ENCODE results near the gene TMEM208. TPM values are rescaled to one million over a fixed set of nuclear protein-coding genes. Genes with fewer than 3 reads are reported as not detected.

TMEM208 gene
- polyA plus RNA-seq, 3 donors = 45.4 to 130 (median 117) TPM

DNA sequence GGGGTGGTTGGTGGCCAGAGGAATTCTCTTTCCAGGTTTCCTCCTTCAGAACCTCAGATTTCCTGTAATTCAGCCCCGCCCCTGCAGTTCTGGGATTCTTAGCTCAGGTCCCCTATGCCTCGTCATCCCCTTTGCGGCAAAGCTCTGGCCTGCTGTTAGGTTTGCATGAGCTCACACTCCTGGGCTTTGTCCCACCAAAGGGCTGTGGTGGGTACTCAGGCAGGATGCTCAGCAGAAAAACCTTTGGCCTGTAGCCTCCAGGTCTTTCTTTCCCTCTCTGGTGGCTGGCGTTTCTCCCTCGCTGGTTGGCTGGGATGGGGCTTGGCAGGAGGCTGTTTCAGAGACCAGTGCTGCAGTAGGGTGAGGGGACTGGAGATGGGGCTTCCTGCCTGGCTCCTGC lies 42.8 kb downstream of the TMEM208 start:
- Mint-ChIP-seq H3K9me3 (peaks cover 0 to 2% (median 0%) of the 10 kb centered on the region in 7 donors), H3K27me3 (ENCODE audit: low read depth in 3 of 3) (peaks cover 2 to 15% (median 10%) of the 10 kb centered on the region in 3 donors), H3K27ac (no peak overlapping the region), H3K4me1 (peaks cover 3% of the 10 kb centered on the region), H3K4me3 (no peak overlapping the region), H3K36me3 (peaks cover 3 to 4% of the 10 kb centered on the region in 2 donors)
- H3K4me2 ChIP-seq (replicated peaks; ENCODE audit: extremely low read depth, low read length, poor library complexity, severe bottlenecking) = no peak overlapping the region
- intact Hi-C loops (cut with micrococcal nuclease) = no loop called here
- TF ChIP-seq, protein P1, sequence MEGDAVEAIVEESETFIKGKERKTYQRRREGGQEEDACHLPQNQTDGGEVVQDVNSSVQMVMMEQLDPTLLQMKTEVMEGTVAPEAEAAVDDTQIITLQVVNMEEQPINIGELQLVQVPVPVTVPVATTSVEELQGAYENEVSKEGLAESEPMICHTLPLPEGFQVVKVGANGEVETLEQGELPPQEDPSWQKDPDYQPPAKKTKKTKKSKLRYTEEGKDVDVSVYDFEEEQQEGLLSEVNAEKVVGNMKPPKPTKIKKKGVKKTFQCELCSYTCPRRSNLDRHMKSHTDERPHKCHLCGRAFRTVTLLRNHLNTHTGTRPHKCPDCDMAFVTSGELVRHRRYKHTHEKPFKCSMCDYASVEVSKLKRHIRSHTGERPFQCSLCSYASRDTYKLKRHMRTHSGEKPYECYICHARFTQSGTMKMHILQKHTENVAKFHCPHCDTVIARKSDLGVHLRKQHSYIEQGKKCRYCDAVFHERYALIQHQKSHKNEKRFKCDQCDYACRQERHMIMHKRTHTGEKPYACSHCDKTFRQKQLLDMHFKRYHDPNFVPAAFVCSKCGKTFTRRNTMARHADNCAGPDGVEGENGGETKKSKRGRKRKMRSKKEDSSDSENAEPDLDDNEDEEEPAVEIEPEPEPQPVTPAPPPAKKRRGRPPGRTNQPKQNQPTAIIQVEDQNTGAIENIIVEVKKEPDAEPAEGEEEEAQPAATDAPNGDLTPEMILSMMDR (IDR thresholded peaks at IDR 0.05) = no peak
- no peak overlapping the region for H3K4me3 ChIP-seq (replicated peaks in 1 of 3; ENCODE audit: low read depth in 2 of 3, low read length in 3 of 3)
- no peak overlapping the region for H2AFZ ChIP-seq (ENCODE audit: insufficient read depth, low read depth, low read length, poor library complexity, severe bottlenecking)
- no peaks in the 10 kb centered on the region for H3K4me1 ChIP-seq (ENCODE audit: control insufficient read depth in 1 of 2, insufficient read depth in 2 of 2, low read length in 2 of 2)
- H3K36me3 ChIP-seq (replicated peaks in 1 of 2; ENCODE audit: control insufficient read depth in 1 of 2, insufficient read depth in 2 of 2, low read length in 2 of 2) = no peaks in the 10 kb centered on the region
- H3K9me3 ChIP-seq (replicated peaks in 1 of 2; ENCODE audit: control insufficient read depth in 1 of 2, insufficient read depth in 1 of 2, low read length in 2 of 2) = no peaks in the 10 kb centered on the region
- WGBS (ENCODE audit: insufficient coverage) = 80% methylated on average over 1 of the region's 5 CpGs
- no peak overlapping the region for H3K9ac ChIP-seq (ENCODE audit: insufficient read depth, low read length, poor library complexity, severe bottlenecking)
- no peak overlapping the region for H3K27ac ChIP-seq (ENCODE audit: low read depth in 1 of 2, low read length in 2 of 2)
- H4K20me1 ChIP-seq (ENCODE audit: insufficient read depth, low read length) = no peaks in the 10 kb centered on the region
- DNase-seq = no peak
- no peaks in the 10 kb centered on the region for H3K79me2 ChIP-seq (ENCODE audit: insufficient read depth, low read length)
- H3K27me3 ChIP-seq (ENCODE audit: control insufficient read depth in 2 of 2, insufficient read depth in 2 of 2, low read length in 2 of 2) = no peaks in the 10 kb centered on the region

DNA sequence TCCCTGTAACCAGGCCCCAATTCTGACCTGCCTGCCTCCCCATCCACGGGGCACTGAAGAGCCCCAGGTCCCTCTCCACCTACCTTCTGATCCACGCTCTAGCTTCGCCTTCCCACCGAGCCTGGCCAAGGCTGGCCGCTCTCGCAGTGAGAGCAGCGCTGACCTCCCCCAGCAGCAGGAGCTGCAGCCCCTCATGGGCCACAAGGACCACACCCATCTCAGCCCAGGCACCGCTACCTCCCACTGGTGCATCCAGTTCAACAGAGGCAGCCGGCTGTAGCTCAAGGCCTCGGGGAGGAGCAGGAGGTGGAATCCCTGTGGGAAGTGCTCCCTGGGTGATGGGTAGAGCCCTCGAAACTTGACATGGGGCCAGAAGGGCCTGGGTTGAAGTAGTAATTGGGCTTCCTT lies 44.0 kb downstream of the TMEM208 start:
- H3K27ac Mint-ChIP-seq = no peak overlapping the region

More for the DNA sequence above, 44.0 kb downstream of the TMEM208 start:
- Mint-ChIP-seq H3K9me3 (no peaks in the 10 kb centered on the region), H3K4me1 (peaks cover under 1% of the 10 kb centered on the region), H3K27me3 (ENCODE audit: low read depth in 3 of 3) (peaks cover 2 to 10% (median 10%) of the 10 kb centered on the region in 3 donors), H3K36me3 (peaks cover 6 to 7% of the 10 kb centered on the region in 2 donors), H3K4me3 (no peak overlapping the region)
- Histone ChIP-seq H3K27me3 (ENCODE audit: control insufficient read depth in 2 of 2, insufficient read depth in 2 of 2, low read length in 2 of 2) (no peaks in the 10 kb centered on the region), H2AFZ (ENCODE audit: insufficient read depth, low read depth, low read length, poor library complexity, severe bottlenecking) (no peak overlapping the region), H3K4me2 (replicated peaks; ENCODE audit: extremely low read depth, low read length, poor library complexity, severe bottlenecking) (no peak overlapping the region), H3K79me2 (ENCODE audit: insufficient read depth, low read length) (no peaks in the 10 kb centered on the region), H3K4me1 (ENCODE audit: control insufficient read depth in 1 of 2, insufficient read depth in 2 of 2, low read length in 2 of 2) (no peaks in the 10 kb centered on the region), H3K9me3 (replicated peaks in 1 of 2; ENCODE audit: control insufficient read depth in 1 of 2, insufficient read depth in 1 of 2, low read length in 2 of 2) (no peaks in the 10 kb centered on the region), H3K9ac (ENCODE audit: insufficient read depth, low read length, poor library complexity, severe bottlenecking) (no peak overlapping the region), H3K36me3 (replicated peaks in 1 of 2; ENCODE audit: control insufficient read depth in 1 of 2, insufficient read depth in 2 of 2, low read length in 2 of 2) (no peaks in the 10 kb centered on the region), H4K20me1 (ENCODE audit: insufficient read depth, low read length) (no peaks in the 10 kb centered on the region), H3K4me3 (replicated peaks in 1 of 3; ENCODE audit: low read depth in 2 of 3, low read length in 3 of 3) (no peak overlapping the region), H3K27ac (ENCODE audit: low read depth in 1 of 2, low read length in 2 of 2) (no peak overlapping the region)
- WGBS (ENCODE audit: insufficient coverage) = 88% methylated on average over 7 of the region's 11 CpGs
- no peak for DNase-seq
- intact Hi-C loops (cut with micrococcal nuclease) = no loop called here
- TF ChIP-seq, protein P1 (IDR thresholded peaks at IDR 0.05) = no peak

Measured in CD14-positive monocyte (primary cell).